B cell (primary cell): ENCODE data around the gene NT5C1B. TPM values are rescaled to one million over a fixed set of nuclear protein-coding genes. Genes with fewer than 3 reads are reported as not detected.

Experiments
- ATAC-seq: fragments of 200-7000 bp; cut with Tn5 transposase; one replicate; pipeline ENCODE4 v1.10.0; 2021; ENCODE audit warnings: low read depth, mild to moderate bottlenecking, moderate number of reproducible peaks, moderate library complexity
- CTCF ChIA-PET: fragments of 350-600 bp; sonication (Branson Sonifier 250); formaldehyde crosslinking; loops from one replicate; lab custom pipeline; 2021; ENCODE audit warnings: antibody characterized with exemption, inconsistent platforms; lab: Charles Lee
- POLR2A ChIA-PET: fragments of 350-600 bp; sonication (Branson Sonifier 250); formaldehyde crosslinking; loops from one replicate; lab custom pipeline; 2021; ENCODE audit warnings: antibody characterized with exemption; lab: Charles Lee
- DNase-seq: peaks from one replicate; pipeline ENCODE4 v3.0.0; 2013
- H2AFZ ChIP-seq: 2 replicates; pipeline ENCODE4 v1.6.1; 2012; ENCODE audit warnings: mild to moderate bottlenecking, low read depth, low read length; ENCODE audit not compliant: insufficient read depth, poor library complexity, severe bottlenecking
- H3K27ac ChIP-seq, 2 donors: 1 replicate in 1 of 2; 2 replicates in 1 of 2; pipeline ENCODE4 v1.5.1; 2012 to 2013; ENCODE audit warnings: low read length in 2 of 2, mild to moderate bottlenecking in 2 of 2, moderate library complexity in 1 of 2
- H3K27me3 ChIP-seq, 4 experiments: fragments of 200-600 bp in 1 of 4; sonication (generic) in 1 of 4; replicated peaks in 1 of 4; 1 replicate in 2 of 4; 2 replicates in 2 of 4; pipeline versions ENCODE4 v1.6.1 to v1.7.0; 2013 to 2016; ENCODE audit warnings: low read length in 3 of 4, mild to moderate bottlenecking in 2 of 4, mixed read lengths in 1 of 4, moderate library complexity in 1 of 4; ENCODE audit not compliant: insufficient read depth in 4 of 4, control insufficient read depth in 3 of 4; ENCODE audit errors: control extremely low read depth in 1 of 4
- H3K36me3 ChIP-seq, 2 experiments: replicated peaks in 1 of 2; 1 replicate in 1 of 2; 2 replicates in 1 of 2; pipeline versions ENCODE4 v1.6.1 to v1.7.1; 2013; ENCODE audit warnings: low read length in 1 of 2; ENCODE audit not compliant: insufficient read depth in 2 of 2, control insufficient read depth in 1 of 2; ENCODE audit errors: control extremely low read depth in 1 of 2, extremely low read depth in 1 of 2
- H3K4me1 ChIP-seq, 2 donors: fragments of 200-600 bp in 1 of 2; sonication (generic) in 1 of 2; 1 replicate in 1 of 2; 2 replicates in 1 of 2; pipeline versions ENCODE4 v1.5.1 to v1.6.1; 2013 to 2017; ENCODE audit warnings: low read length in 2 of 2; ENCODE audit not compliant: control insufficient read depth in 2 of 2, insufficient read depth in 2 of 2
- H3K4me2 ChIP-seq: replicated peaks from 2 replicates; pipeline ENCODE3; 2012; ENCODE audit warnings: mild to moderate bottlenecking, low read depth, low read length; ENCODE audit not compliant: poor library complexity, severe bottlenecking
- H3K4me3 ChIP-seq, 5 experiments: fragments of 200-600 bp in 1 of 5; sonication (generic) in 1 of 5; 1 replicate in 3 of 5; 2 replicates in 2 of 5; pipeline versions ENCODE4 v1.5.1 to v1.7.0; 2011 to 2016; ENCODE audit warnings: low read length in 4 of 5, mild to moderate bottlenecking in 4 of 5, low read depth in 2 of 5, control low read depth in 1 of 5, moderate library complexity in 1 of 5; ENCODE audit not compliant: insufficient read depth in 1 of 5; ENCODE audit errors: control extremely low read depth in 1 of 5, extremely low read depth in 1 of 5
- H3K79me2 ChIP-seq: fragments of 200-600 bp; sonication (generic); one replicate; pipeline ENCODE4 v1.6.0; 2016; ENCODE audit warnings: low read length; ENCODE audit not compliant: control insufficient read depth, insufficient read depth
- H3K9ac ChIP-seq: fragments of 200-600 bp; sonication (generic); 2 replicates; pipeline ENCODE4 v1.6.1; 2017; ENCODE audit warnings: mild to moderate bottlenecking, low read length, moderate library complexity
- H3K9me3 ChIP-seq, 3 donors: one replicate each; pipeline versions ENCODE4 v1.6.1 to v1.7.1; 2013; ENCODE audit warnings: low read length in 2 of 3; ENCODE audit not compliant: control insufficient read depth in 2 of 3, insufficient read depth in 1 of 3; ENCODE audit errors: control extremely low read depth in 1 of 3
- H4K20me1 ChIP-seq: 2 replicates; pipeline ENCODE4 v1.6.0; 2012; ENCODE audit warnings: mild to moderate bottlenecking, low read length; ENCODE audit not compliant: insufficient read depth, control insufficient read depth, poor library complexity, severe bottlenecking
- H3K27ac Mint-ChIP-seq: one replicate; pipeline ENCODE4 v1.8.0; 2021; ENCODE audit warnings: mixed read lengths
- H3K27me3 Mint-ChIP-seq: one replicate; pipeline ENCODE4 v1.8.0; 2021; ENCODE audit warnings: mixed read lengths
- H3K4me1 Mint-ChIP-seq: one replicate; pipeline ENCODE4 v1.8.0; 2021; ENCODE audit warnings: mixed read lengths
- H3K4me3 Mint-ChIP-seq: one replicate; pipeline ENCODE4 v1.8.0; 2021; ENCODE audit warnings: mixed read lengths
- H3K9me3 Mint-ChIP-seq: one replicate; pipeline ENCODE4 v1.8.0; 2022; ENCODE audit warnings: mixed read lengths; ENCODE audit not compliant: insufficient read depth
- EZH2 ChIP-seq: IDR thresholded peaks from 2 replicates; pipeline ENCODE4 v1.6.1; 2012; ENCODE audit warnings: borderline replicate concordance, low read depth, mild to moderate bottlenecking, moderate library complexity, low read length; ENCODE audit not compliant: insufficient read depth, poor library complexity, severe bottlenecking
- WGBS: methylation state at CpG from one replicate; pipeline ENCODE4 v1.1.5; 2013; ENCODE audit warnings: missing lambda C conversion rate; ENCODE audit not compliant: insufficient coverage; 5-methylcytosine and 5-hydroxymethylcytosine counted together
- intact Hi-C: fragments of 100-400 bp; cut with micrococcal nuclease; formaldehyde crosslinking; loops from one replicate; pipeline ENCODE4 v1.10.0; 2022
- polyA plus RNA-seq: library from polyadenylated mRNA; depleted of rRNA; stranded (reverse); fragments of >200 nt; gene quantifications from 2 replicates; pipeline ENCODE4 v1.2.3, GENCODE V29; 2012
- total RNA-seq, 2 donors: library from RNA; stranded (reverse); fragments of 120-200 nt in 1 of 2; gene quantifications; 1 replicate in 1 of 2; 2 replicates in 1 of 2; pipeline versions ENCODE4 v1.2.3 to v1.2.4, GENCODE V29; 2013 to 2022
- TF ChIP-seq, protein P1 (sequence below): fragments of 200-600 bp; IDR thresholded peaks from one replicate; pipeline ENCODE4 v1.8.0; 2022; ENCODE audit warnings: antibody characterized with exemption, mild to moderate bottlenecking

The NT5C1B gene
- total and polyA plus RNA-seq, 2 donors (not counting 1 experiment from before 2014, with no cell fraction given) = not detected

DNA sequence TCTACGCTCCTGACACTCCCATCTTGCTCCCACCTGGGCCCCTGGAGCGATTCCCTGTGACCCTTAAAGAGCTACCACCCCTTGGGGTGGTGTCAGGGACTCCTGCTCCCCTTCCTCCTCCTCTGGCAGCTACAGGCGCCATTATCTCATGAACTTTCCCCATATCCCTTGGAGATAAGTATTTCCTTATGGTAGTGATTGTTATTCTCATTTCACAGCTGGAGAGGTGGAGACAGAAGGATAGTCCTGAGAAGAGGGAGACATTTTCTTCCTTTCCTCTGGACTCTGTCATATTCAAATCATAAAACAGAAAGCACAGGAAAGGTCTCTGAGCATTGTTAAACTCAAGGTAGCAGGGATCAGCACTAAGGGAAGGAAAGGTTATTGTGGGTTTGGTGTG lies 63.5 kb downstream of the NT5C1B start:
- peaks cover 4% of the 10 kb centered on the region for H3K27me3 Mint-ChIP-seq
- H3K4me1 Mint-ChIP-seq = no peaks in the 10 kb centered on the region
- Histone ChIP-seq H3K9ac (no peak overlapping the region), H4K20me1 (no peaks in the 10 kb centered on the region), H3K4me1 (no peaks in the 10 kb centered on the region), H3K27ac (no peak overlapping the region), H2AFZ (no peak overlapping the region), H3K9me3 (no peaks in the 10 kb centered on the region), H3K79me2 (no peaks in the 10 kb centered on the region), H3K36me3 (no peaks in the 10 kb centered on the region), H3K27me3 (peaks cover 0 to 9% (median 0%) of the 10 kb centered on the region in 4 experiments), H3K4me3 (no peak overlapping the region), H3K4me2 (no peak overlapping the region)
- intact Hi-C loops = no loop called here
- ChIA-PET POLR2A (no interaction called here), CTCF (interaction anchor here (0.6 kb wide), 1 partner anchor 789 kb away, joined by 3 read pairs; no protein-coding TSS in a partner anchor)
- no peak for DNase-seq
- H3K4me3 Mint-ChIP-seq = no peak overlapping the region
- no peak overlapping the region for H3K27ac Mint-ChIP-seq
- WGBS = no CpG with 5 or more reads among the region's 3 CpGs
- no peaks in the 10 kb centered on the region for H3K9me3 Mint-ChIP-seq
- TF ChIP-seq, protein P1, sequence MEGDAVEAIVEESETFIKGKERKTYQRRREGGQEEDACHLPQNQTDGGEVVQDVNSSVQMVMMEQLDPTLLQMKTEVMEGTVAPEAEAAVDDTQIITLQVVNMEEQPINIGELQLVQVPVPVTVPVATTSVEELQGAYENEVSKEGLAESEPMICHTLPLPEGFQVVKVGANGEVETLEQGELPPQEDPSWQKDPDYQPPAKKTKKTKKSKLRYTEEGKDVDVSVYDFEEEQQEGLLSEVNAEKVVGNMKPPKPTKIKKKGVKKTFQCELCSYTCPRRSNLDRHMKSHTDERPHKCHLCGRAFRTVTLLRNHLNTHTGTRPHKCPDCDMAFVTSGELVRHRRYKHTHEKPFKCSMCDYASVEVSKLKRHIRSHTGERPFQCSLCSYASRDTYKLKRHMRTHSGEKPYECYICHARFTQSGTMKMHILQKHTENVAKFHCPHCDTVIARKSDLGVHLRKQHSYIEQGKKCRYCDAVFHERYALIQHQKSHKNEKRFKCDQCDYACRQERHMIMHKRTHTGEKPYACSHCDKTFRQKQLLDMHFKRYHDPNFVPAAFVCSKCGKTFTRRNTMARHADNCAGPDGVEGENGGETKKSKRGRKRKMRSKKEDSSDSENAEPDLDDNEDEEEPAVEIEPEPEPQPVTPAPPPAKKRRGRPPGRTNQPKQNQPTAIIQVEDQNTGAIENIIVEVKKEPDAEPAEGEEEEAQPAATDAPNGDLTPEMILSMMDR = no peak
- TF ChIP-seq EZH2 = no peak
- ATAC-seq = no peak

DNA sequence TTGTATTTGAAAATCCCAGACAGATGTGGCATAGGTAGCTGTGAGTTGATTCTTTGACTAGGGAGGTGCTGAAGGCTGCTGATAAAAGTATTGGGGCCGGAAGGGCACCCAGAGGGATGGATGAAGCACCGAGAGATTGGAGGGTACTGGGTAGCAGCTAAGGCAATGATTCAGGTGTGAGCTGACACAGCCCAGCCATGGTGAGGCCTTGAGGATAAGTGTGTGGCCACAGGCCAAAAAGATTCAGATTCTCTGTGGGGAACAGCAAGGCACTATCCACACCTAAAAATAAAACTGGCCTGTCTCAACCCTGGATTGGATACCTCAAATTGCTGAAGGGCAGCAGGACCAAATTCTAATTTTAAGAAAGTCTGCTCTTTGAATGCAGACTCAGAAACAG lies 64.1 kb downstream of the NT5C1B start:
- Histone ChIP-seq H3K9ac (no peak overlapping the region), H3K4me1 (no peaks in the 10 kb centered on the region), H3K36me3 (no peaks in the 10 kb centered on the region), H3K27ac (no peak overlapping the region), H4K20me1 (no peaks in the 10 kb centered on the region), H3K4me3 (no peak overlapping the region), H3K9me3 (no peaks in the 10 kb centered on the region), H2AFZ (no peak overlapping the region), H3K27me3 (peaks cover 0 to 6% (median under 1%) of the 10 kb centered on the region in 4 experiments), H3K4me2 (no peak overlapping the region), H3K79me2 (no peaks in the 10 kb centered on the region)
- ChIA-PET POLR2A (no interaction called here), CTCF (no interaction called here)
- Mint-ChIP-seq H3K27me3 (peaks cover 2% of the 10 kb centered on the region), H3K4me3 (no peak overlapping the region), H3K9me3 (no peaks in the 10 kb centered on the region), H3K4me1 (no peaks in the 10 kb centered on the region), H3K27ac (no peak overlapping the region)
- intact Hi-C loops = no loop called here
- DNase-seq = no peak
- ATAC-seq = no peak
- WGBS = 85% methylated on average over 2 of the region's 2 CpGs
- TF ChIP-seq, protein P1 = no peak
